ENCODE measurements around the gene SDCBP2.
A peak's percentile ranks its signal among the peaks of the same experiment; 100 is the strongest.

Gene SDCBP2

DNA sequence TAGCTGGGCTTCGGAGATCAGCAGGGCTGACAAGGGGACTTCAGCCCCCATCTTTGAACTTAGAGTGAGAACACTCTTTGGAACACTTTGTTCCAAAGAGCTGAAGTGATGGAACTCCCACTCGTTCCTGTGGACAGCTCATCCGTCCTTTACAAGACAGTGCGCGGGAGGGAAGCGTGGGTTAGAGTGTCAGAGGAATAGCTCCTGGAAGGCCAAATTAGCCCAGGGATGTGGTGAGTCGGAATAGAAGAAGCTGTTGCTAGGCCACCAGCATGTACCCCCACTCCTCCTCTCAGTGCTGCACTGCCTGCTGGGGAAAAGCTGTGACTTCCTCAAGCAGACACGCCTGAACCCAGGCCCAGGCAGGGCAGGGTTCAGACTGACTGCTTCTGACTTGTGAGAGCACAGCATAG, 1.7 kb downstream of the SDCBP2 start:
- DNase-seq (ENCODE audit: insufficient read length, low spot score) (no peak), FAIRE-seq (no peak)
- TF ChIP-seq, protein P1, sequence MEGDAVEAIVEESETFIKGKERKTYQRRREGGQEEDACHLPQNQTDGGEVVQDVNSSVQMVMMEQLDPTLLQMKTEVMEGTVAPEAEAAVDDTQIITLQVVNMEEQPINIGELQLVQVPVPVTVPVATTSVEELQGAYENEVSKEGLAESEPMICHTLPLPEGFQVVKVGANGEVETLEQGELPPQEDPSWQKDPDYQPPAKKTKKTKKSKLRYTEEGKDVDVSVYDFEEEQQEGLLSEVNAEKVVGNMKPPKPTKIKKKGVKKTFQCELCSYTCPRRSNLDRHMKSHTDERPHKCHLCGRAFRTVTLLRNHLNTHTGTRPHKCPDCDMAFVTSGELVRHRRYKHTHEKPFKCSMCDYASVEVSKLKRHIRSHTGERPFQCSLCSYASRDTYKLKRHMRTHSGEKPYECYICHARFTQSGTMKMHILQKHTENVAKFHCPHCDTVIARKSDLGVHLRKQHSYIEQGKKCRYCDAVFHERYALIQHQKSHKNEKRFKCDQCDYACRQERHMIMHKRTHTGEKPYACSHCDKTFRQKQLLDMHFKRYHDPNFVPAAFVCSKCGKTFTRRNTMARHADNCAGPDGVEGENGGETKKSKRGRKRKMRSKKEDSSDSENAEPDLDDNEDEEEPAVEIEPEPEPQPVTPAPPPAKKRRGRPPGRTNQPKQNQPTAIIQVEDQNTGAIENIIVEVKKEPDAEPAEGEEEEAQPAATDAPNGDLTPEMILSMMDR (IDR thresholded peaks at IDR 0.05; ENCODE audit: insufficient read depth, missing control alignments) = no peak

DNA sequence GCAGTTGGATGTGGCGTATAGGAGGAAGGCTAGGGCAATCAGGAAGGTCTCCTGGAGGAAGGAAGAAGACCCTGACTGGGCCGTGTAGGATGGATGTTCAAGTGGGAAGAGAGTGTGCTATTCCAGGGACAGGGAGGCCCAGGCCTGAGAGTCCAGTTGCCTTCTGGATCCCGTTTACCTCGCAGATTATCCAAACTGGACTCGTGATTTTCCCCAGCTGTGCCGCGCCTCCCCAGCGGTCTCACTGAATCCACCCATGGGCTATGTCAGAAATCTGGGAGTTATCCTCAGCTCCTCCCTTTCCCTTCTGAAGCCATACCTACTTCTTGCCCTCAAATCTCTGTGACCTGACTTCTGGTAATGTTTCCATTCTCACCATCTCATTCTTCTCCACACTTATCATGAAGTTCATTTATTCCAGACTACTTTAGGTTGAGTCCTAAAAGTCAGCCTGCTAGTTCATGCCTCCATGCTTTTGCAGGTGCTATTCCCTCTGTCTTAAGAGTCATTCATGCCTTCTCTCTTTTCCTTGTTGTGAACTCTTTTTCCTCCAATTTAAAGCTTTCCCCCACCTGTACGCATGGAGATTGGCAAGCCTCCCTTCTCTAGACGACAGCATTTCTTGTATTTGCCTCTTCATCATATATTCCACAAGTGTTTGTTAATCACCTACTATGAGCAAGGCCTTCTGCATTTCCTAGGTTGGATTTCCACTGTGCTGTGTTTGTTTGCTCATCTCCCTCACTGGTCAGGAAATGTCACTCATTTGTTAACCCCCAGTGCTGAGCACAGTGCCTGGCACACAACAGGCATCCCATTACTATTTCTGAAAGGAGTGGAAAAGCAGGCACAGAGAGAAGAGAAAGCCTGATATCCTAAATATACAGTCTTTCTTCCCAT, 2.7 kb downstream of the SDCBP2 start:
- DNase-seq (ENCODE audit: insufficient read length, low spot score) (no peak), FAIRE-seq (no peak)
- TF ChIP-seq, protein P1 (IDR thresholded peaks at IDR 0.05; ENCODE audit: insufficient read depth, missing control alignments) = no peak

DNA sequence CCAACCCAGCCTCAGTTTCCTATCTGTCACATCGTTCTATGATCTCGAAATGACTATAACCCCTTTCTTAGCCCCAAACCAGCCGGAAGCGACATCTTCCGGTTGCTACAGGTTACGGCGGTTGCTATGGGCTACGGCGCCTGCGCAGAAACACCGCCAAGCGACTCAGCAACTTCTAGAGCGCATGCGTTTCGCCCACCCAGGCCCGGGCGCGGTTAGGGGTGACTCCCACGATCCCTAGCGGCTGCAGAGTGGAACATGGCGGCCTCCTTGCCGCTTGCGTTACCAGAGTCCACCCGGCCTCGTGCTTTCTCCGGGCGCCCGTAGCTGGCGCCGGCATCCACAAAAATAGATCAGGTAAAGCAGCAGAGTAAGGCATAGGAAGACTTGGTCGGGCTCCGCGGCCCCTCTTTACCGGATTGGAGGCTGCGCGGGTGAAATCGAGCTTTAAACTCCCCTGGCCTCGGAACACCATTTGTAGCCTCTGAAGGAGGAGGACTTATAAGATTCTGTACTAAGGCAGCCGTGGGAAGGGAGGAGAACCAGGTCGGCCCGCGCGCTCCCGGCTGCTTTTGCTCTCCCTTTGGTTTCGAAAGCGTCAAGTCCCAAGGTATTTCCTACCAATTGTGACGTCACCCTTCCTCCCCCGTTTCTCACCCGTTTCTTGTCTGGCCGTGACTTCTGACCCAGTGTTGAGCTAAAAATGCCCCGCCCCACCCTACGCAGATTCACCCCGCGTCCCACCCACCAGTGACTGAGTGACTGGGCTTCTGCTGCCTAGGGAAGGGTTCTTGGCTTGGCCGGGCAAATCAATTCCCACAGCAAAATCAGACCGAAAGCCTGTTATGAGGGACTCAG, 3.5 kb downstream of the SDCBP2 start:
- FAIRE-seq (no peak), DNase-seq (ENCODE audit: insufficient read length, low spot score) (peak; percentile 82)
- TF ChIP-seq, protein P1 (IDR thresholded peaks at IDR 0.05; ENCODE audit: insufficient read depth, missing control alignments) = no peak

DNA sequence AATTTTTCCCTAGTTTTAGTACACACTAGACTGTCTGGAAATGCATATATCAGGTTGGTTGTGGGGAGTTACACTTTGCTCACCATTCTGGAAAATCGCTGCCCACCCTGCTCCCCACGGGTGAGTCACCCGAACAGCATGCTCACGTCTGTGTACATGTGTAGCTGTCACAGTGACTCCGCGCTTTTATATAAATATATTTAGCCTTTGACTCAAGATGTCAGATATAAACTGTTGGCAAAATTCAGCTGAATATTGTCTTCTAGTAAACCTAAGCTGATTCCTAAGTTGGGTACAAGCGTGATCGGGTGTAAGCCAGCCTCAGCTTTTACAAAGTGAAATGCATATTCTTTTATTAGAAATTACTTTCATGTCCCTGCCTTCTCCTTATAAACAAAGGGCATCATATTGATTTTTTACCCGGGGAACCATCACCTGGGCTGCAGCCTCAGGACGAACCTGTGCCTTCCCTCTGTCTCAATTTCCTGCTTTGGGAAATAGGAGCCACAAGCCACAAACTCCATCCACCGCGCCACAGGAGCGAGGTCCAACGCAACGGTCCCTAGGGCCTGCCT, 4.3 kb downstream of the SDCBP2 start:
- no peak for FAIRE-seq
- DNase-seq (ENCODE audit: insufficient read length, low spot score) = no peak
- TF ChIP-seq, protein P1 (IDR thresholded peaks at IDR 0.05; ENCODE audit: insufficient read depth, missing control alignments) = no peak

DNA sequence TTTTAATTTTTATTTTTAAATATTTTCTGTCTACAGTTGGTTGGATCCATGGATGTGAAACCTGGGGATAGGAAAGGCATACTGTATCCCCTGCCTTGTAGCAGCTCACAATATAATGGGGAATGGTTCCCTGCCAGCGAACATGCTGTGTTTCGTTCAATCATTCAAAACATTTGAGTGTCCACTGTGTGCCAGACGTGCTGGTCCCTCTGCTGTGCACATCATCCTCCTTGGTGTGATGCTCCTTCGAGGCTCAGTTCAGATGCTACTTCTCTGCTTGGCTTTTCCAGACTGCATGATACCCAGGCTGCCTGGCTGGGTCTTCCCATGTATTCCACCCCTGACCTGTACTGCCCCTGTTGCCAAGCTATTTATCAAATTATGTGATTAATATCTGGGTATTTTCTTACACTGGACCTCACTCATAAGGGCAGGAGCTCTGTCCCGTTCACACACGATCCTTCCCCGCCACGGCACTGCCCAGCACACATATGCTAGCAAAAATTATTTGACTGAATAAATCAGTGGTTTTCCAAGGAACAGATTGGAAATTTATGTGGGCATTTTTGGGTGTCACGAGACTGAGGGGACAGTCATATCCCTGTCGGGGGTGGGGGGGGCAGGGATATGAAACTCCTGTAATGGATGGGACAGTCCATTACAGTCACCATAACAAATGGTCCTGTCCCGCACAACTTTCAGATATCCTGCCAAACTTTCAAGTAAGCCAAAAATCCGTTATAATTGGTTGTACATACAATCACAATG, 4.9 kb downstream of the SDCBP2 start:
- FAIRE-seq (no peak), DNase-seq (ENCODE audit: insufficient read length, low spot score) (no peak)
- TF ChIP-seq, protein P1 (IDR thresholded peaks at IDR 0.05; ENCODE audit: insufficient read depth, missing control alignments) = no peak

DNA sequence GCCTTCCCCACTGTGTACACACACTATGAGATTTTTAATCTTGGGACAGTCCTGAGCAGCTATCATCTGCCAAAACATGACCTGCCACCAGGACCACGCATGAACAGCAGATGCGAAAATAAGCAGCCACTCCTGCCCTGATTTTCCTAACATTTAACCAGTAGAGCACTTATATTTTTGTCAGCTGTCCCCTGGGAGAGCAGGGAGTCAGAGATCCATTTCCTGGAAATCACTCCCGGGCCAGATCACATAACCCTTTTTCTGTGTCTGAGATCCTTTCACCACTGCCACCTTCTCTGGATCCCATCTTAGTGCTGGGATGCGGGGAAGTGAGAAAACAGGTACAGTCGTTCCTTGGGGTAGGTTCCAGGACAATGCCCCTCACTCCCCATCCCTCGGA, 5.7 kb downstream of the SDCBP2 start:
- TF ChIP-seq, protein P1 (IDR thresholded peaks at IDR 0.05; ENCODE audit: insufficient read depth, missing control alignments) = no peak
- FAIRE-seq = no peak
- no peak for DNase-seq (ENCODE audit: insufficient read length, low spot score)
